Stimulated activated CD4-positive, alpha-beta T cell treated with anti-CD3 and anti-CD28 coated beads, Interleukin-15, amount 100 ng/mL, for 48 hours (primary cell): ENCODE measurements around the gene OR6C65.

Experiments
- DNase-seq, 2 donors: peaks; one replicate each; pipeline ENCODE4 v3.0.0-alpha.2; 2020; ENCODE audit warnings: low read depth in 2 of 2

The OR6C65 gene

DNA sequence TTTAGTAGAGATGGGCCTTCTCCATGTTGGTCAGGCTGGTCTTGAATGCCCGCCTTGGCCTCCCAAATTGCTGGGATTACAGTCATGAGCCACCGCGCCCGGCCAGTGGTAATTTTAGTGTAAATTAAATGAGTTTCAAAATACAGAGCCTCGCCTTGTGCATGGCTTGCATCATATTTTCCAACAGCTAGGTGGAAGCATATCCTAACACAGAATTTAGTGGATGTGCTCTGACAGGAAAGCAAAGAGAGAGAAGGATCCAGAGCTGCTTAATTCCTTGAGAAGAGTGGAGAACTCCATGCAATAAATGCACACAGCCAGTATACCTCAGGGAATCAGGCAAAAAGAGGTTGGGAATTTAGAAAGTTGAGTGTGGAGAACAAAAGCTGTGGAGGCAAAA is 46.0 kb downstream of the OR6C65 start:
- no peak for DNase-seq

DNA sequence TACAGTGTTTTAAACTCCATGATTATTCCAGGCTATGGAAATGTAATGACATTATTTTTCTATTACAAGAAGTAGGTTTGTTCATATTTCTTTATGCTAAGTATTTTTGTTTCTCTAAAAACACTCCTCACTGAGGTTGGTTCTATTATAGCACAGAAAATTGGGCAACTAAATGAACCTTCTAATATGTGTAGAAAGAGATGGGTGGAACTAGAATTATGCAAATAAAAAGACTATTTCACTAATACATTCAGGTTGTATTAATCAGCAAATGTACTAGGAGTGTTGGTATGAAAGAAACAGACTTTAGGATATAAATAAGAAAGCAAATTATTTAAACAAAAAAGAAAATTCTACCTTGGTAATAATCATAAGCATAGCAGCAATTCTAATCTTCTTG is 48.5 kb downstream of the OR6C65 start:
- DNase-seq: no peak
